ENCODE results near the gene MPST.

DNA sequence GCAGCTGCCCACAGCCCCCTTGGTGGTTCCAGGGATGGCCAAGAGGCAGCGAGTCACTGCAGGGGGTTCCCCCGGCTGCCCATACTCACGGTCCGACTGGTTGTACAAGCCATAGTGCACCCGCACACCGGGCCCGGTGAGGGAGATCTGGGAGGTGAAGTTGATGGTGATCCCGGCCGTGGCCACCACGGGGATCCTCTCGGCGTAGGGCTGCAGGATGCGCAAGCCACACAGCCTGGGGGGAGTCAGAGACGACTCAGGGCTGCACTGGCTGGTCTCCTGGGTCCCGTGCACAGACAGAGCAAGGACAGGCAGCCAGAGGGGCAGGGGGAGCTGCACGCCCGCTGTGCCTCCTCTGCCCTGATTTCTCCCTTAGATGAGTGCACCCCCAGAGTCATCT, 55.5 kb downstream of the MPST start:
- TF ChIP-seq, protein P1, sequence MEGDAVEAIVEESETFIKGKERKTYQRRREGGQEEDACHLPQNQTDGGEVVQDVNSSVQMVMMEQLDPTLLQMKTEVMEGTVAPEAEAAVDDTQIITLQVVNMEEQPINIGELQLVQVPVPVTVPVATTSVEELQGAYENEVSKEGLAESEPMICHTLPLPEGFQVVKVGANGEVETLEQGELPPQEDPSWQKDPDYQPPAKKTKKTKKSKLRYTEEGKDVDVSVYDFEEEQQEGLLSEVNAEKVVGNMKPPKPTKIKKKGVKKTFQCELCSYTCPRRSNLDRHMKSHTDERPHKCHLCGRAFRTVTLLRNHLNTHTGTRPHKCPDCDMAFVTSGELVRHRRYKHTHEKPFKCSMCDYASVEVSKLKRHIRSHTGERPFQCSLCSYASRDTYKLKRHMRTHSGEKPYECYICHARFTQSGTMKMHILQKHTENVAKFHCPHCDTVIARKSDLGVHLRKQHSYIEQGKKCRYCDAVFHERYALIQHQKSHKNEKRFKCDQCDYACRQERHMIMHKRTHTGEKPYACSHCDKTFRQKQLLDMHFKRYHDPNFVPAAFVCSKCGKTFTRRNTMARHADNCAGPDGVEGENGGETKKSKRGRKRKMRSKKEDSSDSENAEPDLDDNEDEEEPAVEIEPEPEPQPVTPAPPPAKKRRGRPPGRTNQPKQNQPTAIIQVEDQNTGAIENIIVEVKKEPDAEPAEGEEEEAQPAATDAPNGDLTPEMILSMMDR (conservative IDR thresholded peaks at IDR 0.05; ENCODE audit: low read depth, low read length), result no peak
- no peak for TF ChIP-seq EZH2 (IDR thresholded peaks at IDR 0.05; ENCODE audit: borderline replicate concordance, low read depth, low read length, poor library complexity, severe bottlenecking)

All from A673 (cell line).